Left lobe of liver (tissue), 2 donors: Measurements from ENCODE around the gene UMOD. TPM values are rescaled to one million over a fixed set of nuclear protein-coding genes. Genes with fewer than 3 reads are reported as not detected.

Source experiments
- ATAC-seq: fragments of 200-7000 bp; cut with Tn5 transposase; one replicate; pipeline ENCODE4 v1.9.1; 2020; ENCODE audit warnings: mild to moderate bottlenecking, moderate library complexity
- DNase-seq: peaks from one replicate; pipeline ENCODE4 v3.0.0-alpha.2; 2020; ENCODE audit warnings: low spot score
- total RNA-seq: library from RNA; stranded (reverse); gene quantifications from one replicate; pipeline ENCODE4 v1.2.1, GENCODE V29; 2021
- donor health status: DM: no; HTN: no; CAD: no; lungs with moderate emphysema.
- donor health status: DM: no; HTN: yes; CAD: no.

The UMOD gene
- not detected for total RNA-seq

DNA sequence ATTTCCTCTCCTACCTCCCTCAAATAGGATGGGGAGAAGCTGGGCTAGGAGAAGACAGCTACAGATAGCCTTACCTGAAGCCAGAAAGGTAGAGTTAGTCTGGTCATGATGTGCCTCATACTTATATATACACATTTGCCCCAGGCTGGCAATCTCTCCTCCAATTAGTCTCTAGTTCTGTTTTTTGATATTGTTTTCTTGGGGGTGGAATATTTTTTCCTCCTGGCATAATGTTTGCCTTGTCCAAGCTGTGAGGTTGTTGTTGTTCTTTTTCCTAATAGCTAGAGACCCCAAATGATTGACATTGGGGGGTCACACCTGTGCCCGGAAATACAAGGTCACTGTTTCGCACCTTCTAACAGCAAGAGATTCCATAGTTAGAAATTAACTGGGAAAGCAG, at the start of gene UMOD:
UMOD (minus strand) TSS at position 101 of the 400 bp plus-strand sequence. CDS start 1,978 bp downstream, outside the sequence.
- no peak for ATAC-seq
- no peak for DNase-seq

DNA sequence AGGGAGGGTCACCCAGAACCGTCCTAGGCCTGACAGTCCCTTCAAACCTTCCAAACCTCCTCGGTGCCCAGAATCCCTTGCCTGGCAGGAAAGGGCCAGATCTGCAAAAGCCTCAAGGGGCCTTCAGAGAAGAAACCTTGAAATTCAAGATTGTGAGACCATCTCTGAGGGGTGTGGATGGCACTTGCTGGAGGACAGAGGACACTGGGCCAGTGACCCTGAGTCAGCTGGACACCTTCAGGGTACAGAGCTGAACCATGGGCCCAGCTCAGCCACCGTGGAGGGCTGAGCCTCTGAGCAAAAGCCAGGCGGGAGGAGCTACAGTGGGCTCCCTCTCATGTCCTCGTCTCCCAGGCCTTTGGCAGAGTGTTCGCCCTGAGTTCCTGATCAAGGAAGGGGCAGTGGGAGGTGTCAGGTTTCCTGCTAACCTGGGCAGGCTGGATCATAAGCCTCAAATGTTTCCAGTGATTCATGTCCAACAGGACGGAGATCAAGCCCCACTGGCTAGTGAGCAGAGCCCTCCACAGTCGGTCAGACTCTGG, 49.0 kb upstream of the UMOD start:
- ATAC-seq (no peak), DNase-seq (no peak)

DNA sequence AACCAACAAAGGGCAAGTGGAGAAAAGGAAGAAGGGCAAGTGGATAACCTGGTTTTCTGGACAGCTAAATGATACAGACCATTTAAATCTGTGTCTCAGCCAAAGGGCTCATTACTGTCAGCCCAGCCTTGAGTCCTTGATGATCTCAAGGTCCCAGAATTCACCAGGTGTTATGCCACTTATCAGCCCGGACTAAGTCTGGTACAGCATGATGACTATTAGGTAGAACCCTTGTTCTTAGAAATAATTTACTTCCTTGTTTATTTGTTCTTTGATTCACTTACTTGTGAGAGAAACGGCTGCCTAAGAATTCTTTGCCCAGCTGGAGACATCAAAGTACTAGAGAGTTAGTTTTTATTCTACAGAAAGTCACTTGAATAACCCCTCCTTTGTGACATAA, 48.6 kb upstream of the UMOD start:
- no peak for DNase-seq
- ATAC-seq = no peak

DNA sequence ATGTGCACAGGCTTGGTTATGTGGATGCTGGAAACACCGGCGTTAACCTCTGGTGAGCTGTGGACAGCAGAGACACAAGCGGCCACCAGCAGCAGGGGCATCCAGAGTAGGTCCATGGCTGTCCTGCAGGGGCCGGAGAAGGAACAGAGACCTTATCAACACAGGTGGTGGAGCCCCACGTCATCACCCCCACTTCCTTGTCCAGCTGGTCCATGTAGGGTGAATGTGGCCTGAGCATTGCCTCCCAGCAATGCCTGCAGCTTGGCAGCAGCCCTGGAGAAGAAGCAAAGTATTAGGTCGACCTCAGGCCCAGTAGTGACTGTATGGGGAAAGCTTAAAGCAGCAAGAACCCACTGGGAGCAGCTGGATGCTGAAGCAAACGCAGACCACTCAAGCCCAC, 46.7 kb upstream of the UMOD start:
- ATAC-seq (no peak), DNase-seq (no peak)

DNA sequence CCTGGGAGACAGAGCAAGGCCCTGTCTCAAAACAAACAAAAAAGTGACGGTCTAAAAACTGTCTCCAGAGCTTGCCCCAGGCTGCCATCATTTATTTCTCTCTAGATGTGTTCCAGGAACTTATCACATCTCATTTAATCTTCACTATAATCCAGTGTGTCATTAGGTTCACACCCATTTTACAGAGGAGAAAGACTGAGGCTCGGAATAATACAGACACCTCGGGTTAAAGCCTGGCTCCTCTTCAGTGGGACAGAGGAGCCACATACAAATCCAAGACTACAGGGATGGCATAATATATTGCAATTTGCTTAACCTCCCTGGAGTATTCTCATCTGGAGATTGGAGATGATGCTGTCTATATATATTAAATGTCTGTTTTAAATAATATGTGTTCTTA, 46.1 kb upstream of the UMOD start:
- DNase-seq = no peak
- ATAC-seq = no peak

DNA sequence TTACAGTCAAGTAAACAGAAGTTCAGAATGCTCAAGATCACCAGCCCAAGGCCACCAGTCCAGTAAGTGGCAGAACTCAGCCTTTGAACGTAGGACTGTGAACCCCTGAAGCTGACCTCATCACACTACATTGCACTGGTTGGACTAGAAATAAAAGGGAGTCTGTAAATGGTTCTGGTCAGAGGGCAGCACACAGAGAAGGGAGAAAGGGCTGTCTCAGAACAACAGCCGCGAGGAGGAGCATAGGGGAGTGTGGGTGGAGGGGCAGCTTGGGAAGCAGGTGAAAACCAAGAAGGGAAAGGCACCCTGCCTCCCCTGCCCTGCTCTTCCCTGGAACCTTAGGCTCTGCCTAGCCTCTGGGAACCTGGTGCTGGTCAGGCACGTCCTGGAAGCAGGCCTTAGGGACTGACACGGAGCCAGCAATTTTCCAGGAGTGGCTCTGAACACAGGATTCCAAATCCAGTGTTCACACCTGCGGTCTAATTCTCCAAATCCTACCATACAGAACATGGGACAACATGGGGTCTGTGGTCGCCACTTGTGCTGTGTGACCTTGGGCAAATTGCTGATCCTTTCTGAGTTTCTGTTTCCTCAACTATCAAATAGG, 45.1 kb upstream of the UMOD start:
- DNase-seq = no peak

DNA sequence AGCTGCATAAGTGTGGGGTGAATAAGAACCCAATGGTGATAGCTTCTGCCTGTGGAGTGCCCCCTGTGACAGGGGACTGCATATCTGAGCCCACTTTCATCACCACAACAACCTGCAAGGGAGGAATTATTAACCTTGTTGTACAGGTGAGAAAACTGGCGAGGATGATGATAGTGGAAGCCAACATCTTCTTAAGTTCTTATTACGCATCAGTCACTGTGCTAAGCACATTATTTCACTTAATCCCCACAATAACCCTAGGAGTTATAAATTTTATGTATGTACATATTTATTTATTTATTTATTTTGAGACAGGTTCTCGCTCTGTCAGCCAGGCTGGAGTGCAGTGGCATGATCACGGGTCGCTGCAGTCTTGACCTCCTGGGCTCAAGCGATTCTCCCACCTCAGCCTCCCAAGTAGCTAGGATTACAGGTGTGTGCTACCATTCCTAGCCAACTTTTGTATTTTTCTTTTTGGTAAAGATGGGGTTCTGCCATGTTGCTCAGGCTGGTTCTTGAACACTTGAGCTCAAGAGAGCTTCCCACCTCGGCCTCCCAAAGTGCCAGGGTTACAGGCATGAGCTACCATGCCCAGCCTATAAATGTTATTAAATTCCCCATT, 44.4 kb upstream of the UMOD start:
- ATAC-seq (no peak), DNase-seq (no peak)

More for the DNA sequence above, 45.1 kb upstream of the UMOD start:
- peak; percentile 33 for ATAC-seq

DNA sequence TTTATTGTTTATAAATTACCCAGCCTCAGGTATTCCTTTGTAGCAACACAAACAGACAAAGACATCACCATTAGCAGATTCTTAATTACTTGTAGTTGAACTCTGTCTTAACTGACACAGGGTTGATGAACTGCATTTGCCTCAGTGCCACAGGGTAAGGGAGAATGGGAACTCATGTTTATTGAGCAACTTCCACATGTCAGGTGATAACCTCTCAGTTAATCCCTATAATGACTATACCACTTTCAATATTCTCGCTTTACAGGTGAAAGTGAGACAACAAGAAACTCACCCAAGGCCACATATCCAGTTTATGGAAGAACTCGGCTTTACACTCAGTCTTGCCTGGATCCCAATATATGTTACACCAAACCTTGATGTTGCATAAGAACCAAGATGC, 43.4 kb upstream of the UMOD start:
- DNase-seq (no peak), ATAC-seq (no peak)

DNA sequence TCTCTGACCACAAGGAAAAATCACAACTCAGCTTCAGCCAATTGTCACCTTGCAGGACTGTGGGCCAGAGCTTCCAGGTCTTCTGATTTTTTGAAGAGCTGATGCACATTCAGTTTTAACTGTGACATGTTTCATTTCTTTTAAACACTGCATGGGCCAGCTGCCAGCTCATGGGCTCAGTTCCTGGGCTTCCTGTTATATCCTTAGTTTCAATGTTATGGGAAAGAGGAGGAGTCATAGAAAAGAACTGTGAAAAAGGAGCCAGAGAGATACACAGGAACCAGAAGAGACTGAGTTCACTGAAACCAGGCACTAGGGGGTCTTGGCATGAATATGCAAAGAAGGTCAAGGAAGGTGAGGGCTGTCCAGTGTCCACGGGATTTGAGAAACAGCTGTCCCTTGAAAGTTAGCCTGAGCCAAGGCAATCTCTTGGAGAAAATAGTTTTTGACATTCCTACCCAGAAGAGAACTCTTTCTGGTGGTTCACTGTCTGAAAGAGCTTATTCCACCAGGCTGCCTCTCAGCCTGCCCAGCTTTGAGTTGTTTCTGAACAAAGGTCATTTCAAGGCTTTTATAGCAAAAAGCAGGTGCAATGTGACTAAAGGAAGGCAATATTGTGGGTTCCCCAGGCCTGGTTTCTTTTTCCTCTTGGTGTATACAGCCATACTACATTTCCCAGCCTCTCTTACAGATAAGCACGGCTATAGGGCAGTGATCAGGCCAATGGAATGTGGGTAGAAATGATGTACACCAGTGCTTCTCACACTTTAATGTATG, 41.5 kb upstream of the UMOD start:
- DNase-seq (no peak), ATAC-seq (peak; percentile 84)

DNA sequence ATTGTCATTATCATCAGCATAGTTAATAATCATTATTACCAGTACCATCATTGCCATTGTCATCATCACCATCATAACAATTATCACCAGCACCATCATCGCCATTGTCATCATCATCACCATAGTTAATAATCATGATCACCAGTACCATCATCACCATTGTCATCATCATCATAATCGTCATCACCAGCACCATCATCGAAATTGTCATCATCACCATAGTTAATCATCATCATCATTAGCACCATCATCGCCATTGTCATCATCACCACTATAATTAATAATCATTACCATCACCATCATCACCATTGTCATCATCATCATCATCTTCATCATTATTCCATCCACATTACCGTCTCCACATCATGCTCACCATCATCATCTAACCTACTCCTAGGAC, 38.5 kb upstream of the UMOD start:
- DNase-seq (no peak), ATAC-seq (no peak)

DNA sequence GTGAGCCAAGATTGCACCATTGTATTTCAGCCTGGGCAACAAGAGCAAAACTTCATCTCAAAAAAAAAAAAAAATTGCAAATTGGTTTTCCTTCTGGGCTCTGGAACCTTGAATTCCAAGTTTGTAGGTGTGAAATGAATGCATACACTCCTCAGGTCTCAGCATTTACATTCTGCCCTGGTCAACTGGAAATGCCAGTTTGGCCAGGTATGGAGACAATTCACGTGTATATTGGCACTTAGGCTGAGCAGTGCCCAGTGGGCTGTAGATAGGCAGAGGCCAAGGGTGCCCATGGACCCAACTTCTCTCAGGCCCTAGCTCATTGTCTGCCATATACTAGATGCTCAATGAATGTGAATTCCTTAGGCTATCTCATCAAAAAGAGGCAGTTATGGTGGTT, 36.3 kb upstream of the UMOD start:
- no peak for ATAC-seq
- DNase-seq = no peak

DNA sequence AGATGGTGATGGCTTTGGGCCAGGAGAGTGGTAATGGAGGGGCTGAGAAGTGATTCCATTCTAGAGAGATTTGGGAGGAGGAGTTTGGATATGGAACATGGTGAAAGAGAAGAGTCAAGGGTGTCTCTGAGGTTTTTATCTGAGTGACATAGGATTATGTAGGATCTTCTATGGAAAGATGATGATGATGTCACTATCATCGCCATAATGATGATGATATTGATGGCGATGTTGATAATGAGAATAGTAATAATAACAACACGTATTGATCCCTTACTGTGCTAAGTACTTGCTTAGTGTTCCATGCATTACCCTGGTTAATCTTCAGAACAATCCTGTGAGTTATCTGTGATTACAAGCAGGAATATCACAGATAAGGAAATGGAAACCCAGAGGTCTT, 35.5 kb upstream of the UMOD start:
- no peak for DNase-seq
- ATAC-seq = no peak

DNA sequence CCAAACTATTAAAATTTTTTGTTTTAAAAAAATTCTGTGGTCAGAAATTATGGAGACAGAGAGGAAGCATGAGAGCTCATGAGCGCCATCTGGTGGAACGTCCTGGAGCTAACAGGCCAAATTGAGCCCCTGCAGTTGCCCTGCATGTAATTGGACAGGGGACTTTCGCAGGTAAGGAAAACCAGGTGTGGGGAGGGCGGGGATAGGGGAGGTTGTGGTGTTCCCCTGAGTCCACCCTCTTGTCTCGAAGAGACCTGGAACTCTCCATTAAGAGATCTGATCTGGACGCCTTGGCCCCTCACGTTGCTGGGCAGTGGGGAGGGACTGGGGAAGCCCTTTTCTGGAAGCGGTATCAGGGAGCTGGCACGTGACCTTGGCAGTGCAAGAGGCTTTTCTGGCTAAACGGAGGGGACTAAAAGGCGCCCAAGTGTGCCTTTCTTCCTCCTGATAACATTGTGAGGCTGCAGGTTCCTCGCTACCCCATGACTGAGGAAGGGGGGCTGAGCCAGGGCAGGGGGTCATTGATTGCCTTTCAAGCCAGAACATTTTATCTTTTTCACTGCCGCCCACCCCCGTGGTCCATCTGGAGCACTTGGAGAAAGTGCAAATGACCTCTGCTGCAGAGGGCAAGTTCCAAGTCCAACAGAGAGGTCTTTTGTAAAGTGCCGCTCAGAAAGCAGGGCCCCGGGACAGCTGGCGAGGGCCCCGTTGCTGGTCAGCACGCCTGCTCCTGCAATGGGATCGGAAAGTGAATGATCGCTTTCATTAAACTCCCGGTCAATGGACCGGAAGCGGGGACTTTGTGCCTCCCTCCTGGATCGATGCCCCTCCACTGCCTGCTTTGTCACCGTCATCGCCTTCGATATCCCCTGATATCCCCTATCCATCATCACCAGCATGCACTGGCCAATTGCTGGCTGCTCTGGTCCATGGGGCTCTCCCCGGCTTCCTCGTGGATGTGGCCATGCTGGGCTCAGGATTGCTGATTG, 33.6 kb upstream of the UMOD start:
- peak; percentile 93 for DNase-seq
- ATAC-seq = peak; percentile 82

DNA sequence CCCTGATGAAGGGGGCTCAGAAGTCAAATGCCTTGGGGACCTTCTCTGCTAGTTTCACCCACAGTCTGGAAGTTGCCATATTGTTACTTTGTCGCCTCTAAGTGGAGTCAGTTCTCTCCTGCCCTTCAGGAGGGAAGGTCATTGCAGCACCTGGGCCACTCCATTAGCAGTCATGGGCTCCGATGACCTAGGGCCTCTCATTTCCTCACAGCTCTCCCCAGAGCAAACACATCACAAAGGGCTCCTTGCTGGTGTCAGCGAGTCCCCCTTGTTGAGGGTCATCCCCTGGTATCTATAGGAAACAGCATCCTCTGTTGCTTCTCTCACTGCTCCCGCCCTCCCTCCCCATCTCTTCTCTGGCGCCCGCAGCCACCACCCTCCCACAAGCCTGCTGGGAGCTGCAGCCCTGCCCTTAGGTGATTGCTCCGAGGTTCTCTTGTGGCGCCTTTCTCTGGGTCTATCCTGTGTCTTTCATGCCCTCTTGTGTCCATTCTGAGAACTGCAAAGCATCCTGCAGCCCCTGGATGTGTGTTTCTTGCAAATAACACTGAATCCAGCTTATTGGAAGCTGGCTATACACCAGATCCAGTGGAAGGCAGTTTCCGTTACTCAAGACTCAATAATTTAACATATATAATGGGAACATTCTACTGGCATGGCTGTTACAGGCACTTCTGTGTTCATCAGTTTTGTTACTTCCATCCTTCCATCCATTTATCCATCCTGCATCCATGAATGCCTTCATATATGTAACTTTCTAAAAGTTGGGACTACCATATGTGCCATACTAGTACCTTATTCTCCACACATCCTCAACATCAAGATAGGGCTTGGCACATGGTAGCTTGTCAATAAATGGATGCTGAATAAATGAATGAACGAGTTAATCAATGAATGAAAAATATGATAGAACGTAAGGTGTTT, 30.9 kb upstream of the UMOD start:
- ATAC-seq = peak; percentile 69
- DNase-seq = peak; percentile 71

DNA sequence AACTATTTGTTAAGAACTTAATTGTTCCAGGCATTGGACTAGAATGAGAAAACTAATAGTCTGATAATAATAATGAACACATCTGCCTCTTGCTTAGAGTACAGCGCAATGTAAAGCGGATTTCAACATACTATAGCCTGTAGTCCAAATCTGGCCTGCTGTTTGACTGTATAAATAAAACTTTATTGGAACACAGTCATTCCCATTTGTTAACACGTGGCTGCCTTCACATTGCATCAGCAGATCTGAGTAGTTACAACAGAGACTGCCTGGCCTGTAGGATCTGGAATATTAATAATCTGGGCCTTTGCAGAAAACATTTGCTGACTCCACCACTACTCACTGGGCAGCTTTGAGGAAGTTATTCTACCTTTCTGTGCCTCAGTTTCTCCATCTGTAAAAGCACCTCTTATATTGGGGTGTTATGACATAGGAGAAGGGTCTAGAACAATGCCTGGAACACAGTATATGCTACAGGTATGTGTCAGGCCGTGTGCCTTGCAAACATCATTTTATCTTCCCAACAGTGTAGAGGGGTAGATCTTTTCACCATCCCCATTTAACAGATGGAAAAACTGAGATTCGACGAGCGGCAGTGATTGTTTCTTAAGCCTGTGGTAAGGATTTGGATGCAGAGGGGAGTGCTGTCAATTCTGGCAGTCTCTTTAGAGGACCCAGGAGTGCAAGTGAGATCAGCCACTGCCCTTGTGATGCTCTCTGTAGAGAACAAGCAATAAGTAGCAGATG, 29.9 kb upstream of the UMOD start:
- ATAC-seq = no peak
- no peak for DNase-seq

DNA sequence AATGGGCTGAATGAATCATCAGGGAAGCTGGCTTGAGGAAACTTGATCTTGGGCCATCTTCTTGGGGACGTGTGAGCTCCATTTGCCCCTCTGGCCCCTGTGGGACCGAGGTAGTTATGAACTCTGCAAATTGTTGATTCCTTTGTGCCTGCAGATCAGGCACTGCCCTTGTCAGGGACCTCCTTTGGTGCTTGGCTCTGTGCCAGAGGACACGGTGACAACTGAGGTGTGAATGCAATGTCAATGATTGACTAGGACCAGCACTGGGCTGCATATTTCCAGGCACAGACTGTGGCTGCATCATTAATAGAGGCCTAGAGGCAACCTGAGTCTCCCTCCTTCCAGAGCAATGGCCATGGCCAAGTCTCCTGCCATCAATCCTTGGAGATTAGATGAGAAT, 28.3 kb upstream of the UMOD start:
- ATAC-seq (no peak), DNase-seq (no peak)

DNA sequence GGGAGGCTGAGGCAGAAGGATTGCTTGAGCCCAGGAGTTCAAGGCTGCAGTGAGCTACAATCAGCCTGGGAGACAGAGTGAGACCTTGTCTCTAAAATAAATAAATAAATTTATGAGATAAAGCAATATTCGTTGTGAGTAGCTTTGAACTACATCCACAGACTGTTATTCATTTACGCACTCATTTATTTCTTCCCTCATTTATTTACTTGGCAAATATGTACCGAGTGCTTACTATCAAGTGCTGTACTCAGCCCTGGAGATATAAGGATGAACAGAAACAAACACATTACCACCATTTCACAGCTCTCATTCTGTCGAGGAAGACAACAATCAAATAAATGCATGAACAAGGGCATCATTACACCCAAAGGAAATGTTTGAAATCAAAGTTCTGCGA, 24.7 kb upstream of the UMOD start:
- DNase-seq (no peak), ATAC-seq (no peak)

DNA sequence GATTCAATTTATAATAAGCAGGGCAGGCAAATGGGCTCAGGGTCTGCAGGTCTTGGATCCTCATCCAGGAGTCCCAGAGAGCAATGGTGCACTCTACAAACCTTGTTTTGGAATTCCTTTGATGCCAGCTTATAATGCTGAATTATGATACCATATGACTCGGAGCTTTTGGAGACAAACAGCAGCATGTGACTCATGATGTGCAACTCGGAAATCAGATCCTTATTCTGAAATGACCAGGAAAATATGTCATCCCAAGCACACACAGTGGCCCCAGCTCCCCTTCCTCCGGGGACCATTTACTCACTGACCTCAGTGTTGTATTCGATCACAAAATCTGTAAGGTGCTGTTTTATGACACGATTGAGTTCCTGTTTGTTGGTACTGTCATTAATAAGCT, 20.2 kb upstream of the UMOD start:
- no peak for DNase-seq
- ATAC-seq = no peak

DNA sequence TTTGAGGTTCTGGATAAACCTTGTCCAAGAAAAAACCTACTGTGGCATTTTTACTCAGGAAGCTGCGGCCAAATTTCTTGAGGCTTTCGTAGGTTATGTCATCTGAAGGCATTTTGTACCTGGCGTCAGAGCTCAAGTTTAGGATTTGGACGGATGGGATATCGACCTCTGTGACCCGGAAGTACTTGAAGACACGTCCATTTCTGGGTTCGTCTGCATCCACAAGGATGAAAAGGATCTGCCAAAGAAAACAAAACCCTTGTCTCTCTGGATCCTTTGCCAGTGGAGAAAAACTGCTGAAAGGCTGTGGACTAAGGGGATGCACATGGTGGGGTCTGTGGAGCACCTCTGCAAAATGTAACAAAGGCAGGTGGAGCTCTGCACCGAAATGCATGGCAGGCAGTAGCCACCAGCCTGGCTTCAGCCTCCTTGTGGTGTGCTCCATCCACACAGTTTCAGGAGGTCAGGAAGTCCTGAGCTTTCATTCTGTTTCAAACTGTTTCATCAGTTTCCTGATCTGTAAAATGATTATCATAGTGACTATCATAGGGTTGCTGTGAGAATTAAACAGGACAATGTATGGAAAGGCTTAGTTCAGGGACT, 17.0 kb upstream of the UMOD start:
- no peak for ATAC-seq

More for the DNA sequence above, 17.0 kb upstream of the UMOD start:
- no peak for DNase-seq
